GM12878 (cell line): Measurements from ENCODE around the gene CDC45. TPM values are rescaled to one million over a fixed set of nuclear protein-coding genes. Genes with fewer than 3 reads are reported as not detected.

Source experiments
- ATAC-seq: fragments of 200-7000 bp; cut with Tn5 transposase; 3 replicates; pipeline ENCODE4 v1.9.1; 2020; ENCODE audit warnings: mild to moderate bottlenecking, moderate library complexity
- BruUV-seq: library from RNA; stranded (reverse); fragments of 400-500 nt; replicated peaks from 2 replicates; lab custom pipeline; 2021; lab: Mats Ljungman, UMichigan
- CTCF ChIA-PET: fragments of 300-600 bp; sonication (Branson Sonifier 250); formaldehyde crosslinking; extraction: SDS; loops from one replicate; lab custom pipeline; 2021; ENCODE audit warnings: inconsistent platforms; lab: Yijun Ruan, JAX
- POLR2A ChIA-PET: fragments of 350-600 bp; formaldehyde crosslinking; extraction: SDS; loops from one replicate; lab custom pipeline; 2021; ENCODE audit warnings: inconsistent platforms; lab: Charles Lee
- RAD21 ChIA-PET: fragments of 300-600 bp; sonication (Branson Sonifier 250); formaldehyde crosslinking; loops from one replicate; lab custom pipeline; 2023; ENCODE audit warnings: antibody characterized with exemption; ENCODE audit not compliant: unreplicated experiment; lab: Charles Lee
- SMC1A ChIA-PET: fragments of 300-600 bp; sonication (Branson Sonifier 250); formaldehyde crosslinking; loops from one replicate; lab custom pipeline; 2023; ENCODE audit not compliant: unreplicated experiment, uncharacterized antibody; lab: Charles Lee
- DNase-seq: peaks from one replicate; pipeline ENCODE4 v3.0.0-alpha.2; 2011; ENCODE audit warnings: low read depth, low spot score
- FAIRE-seq: peaks from 3 replicates; lab custom pipeline; 2011; peaks lifted over from hg19 to GRCh38; lab: Jason Lieb, UNC
- H2AFZ ChIP-seq: 2 replicates; pipeline ENCODE4 v1.6.0; 2011; ENCODE audit warnings: low read depth, low read length, control low read depth; ENCODE audit not compliant: control insufficient read depth
- H3K27ac ChIP-seq: 2 replicates; pipeline ENCODE4 v1.5.1; 2011; ENCODE audit warnings: control low read depth; ENCODE audit not compliant: control insufficient read depth, insufficient read depth
- H3K27me3 ChIP-seq, 2 experiments: replicated peaks in 1 of 2; 2 replicates each; pipeline versions ENCODE4 v1.6.0 to v1.6.1; 2011; ENCODE audit warnings: low read length in 1 of 2; ENCODE audit not compliant: control insufficient read depth in 2 of 2, insufficient read depth in 2 of 2
- H3K36me3 ChIP-seq, 2 experiments: 2 replicates each; pipeline ENCODE4 v1.5.1; 2011; ENCODE audit warnings: low read length in 1 of 2; ENCODE audit not compliant: control insufficient read depth in 2 of 2, insufficient read depth in 2 of 2
- H3K4me1 ChIP-seq: 2 replicates; pipeline ENCODE4 v1.6.1; 2011; ENCODE audit warnings: mild to moderate bottlenecking, low read length, moderate library complexity, mixed read lengths; ENCODE audit not compliant: control insufficient read depth, insufficient read depth
- H3K4me2 ChIP-seq: 2 replicates; pipeline ENCODE4 v1.6.0; 2011; ENCODE audit warnings: control low read depth; ENCODE audit not compliant: control insufficient read depth, insufficient read depth
- H3K4me3 ChIP-seq: fragments of 200-600 bp; sonication (generic); 2 replicates; pipeline ENCODE4 v1.5.1; 2016
- H3K79me2 ChIP-seq: 2 replicates; pipeline ENCODE4 v1.6.0; 2011; ENCODE audit warnings: low read length; ENCODE audit not compliant: control insufficient read depth, insufficient read depth
- H3K9ac ChIP-seq: 2 replicates; pipeline ENCODE4 v1.8.0; 2011; ENCODE audit warnings: low read length, control low read depth, mixed read lengths; ENCODE audit not compliant: control insufficient read depth, insufficient read depth
- H3K9me3 ChIP-seq: replicated peaks from 3 replicates; pipeline ENCODE4 v1.5.1; 2011; ENCODE audit warnings: mild to moderate bottlenecking, low read length; ENCODE audit not compliant: control insufficient read depth, insufficient read depth
- H4K20me1 ChIP-seq: 2 replicates; pipeline ENCODE4 v1.6.0; 2011; ENCODE audit not compliant: control insufficient read depth, insufficient read depth
- BRCA1 ChIP-seq: IDR thresholded peaks from 2 replicates; pipeline ENCODE4 v1.6.1; 2011; ENCODE audit warnings: low read depth, low read length, improper control_type of control experiment
- CREB1 ChIP-seq: IDR thresholded peaks from 2 replicates; pipeline ENCODE4 v1.6.1; 2012; ENCODE audit warnings: low read depth, mild to moderate bottlenecking, inconsistent platforms
- IKZF2 ChIP-seq, 2 experiments: fragments of 450-650 bp; IDR thresholded peaks; 2 replicates each; pipeline ENCODE4 v1.6.1; 2017; ENCODE audit warnings: mild to moderate bottlenecking in 2 of 2, moderate library complexity in 2 of 2
- MEF2A ChIP-seq: IDR thresholded peaks from 2 replicates; pipeline ENCODE4 v1.6.1; 2011; ENCODE audit warnings: low read depth, mild to moderate bottlenecking, low read length, moderate library complexity; ENCODE audit not compliant: insufficient read depth
- NRF1 ChIP-seq: conservative IDR thresholded peaks from 2 replicates; pipeline ENCODE4 v1.6.1; 2011; ENCODE audit warnings: mild to moderate bottlenecking, low read depth, low read length, improper control_type of control experiment
- PML ChIP-seq: IDR thresholded peaks from 2 replicates; pipeline ENCODE4 v1.6.1; 2012; ENCODE audit warnings: low read length, inconsistent platforms
- POU2F2 ChIP-seq: IDR thresholded peaks from 3 replicates; pipeline ENCODE4 v1.6.1; 2011; ENCODE audit warnings: low read depth, mild to moderate bottlenecking, low read length, borderline replicate concordance
- WGBS: methylation state at CpG from one replicate; pipeline ENCODE4 v1.1.6; 2016; ENCODE audit warnings: low lambda C conversion rate; ENCODE audit not compliant: insufficient replicate concordance, insufficient coverage; ENCODE audit errors: missing lambda C conversion rate; 5-methylcytosine and 5-hydroxymethylcytosine counted together
- in situ Hi-C: fragments of 300-500 bp; cut with MboI; formaldehyde crosslinking; loops from 9 replicates; pipeline ENCODE4 v1.14.3; 2018; ENCODE audit warnings: mixed read lengths
- intact Hi-C: fragments of 100-400 bp; cut with micrococcal nuclease; formaldehyde crosslinking; loops from one replicate; pipeline ENCODE4 v1.14.2; 2022; ENCODE audit not compliant: unreplicated experiment
- polyA plus RNA-seq, 11 experiments: library from polyadenylated mRNA; depleted of rRNA in 4 of 11; unstranded in 6 of 11; stranded (reverse) in 5 of 11; fragments of >200 nt; fragmentation: Nextera tagmentation in 4 of 11; fragmentation: Illumina TruSeq in 1 of 11; extraction: Ambion mirVana in 4 of 11; extraction: Trizol in 1 of 11; gene quantifications; 1 replicate in 1 of 11; 2 replicates in 10 of 11; pipeline versions ENCODE4 v1.2.1 to v1.2.3, GENCODE V29; 2011 to 2016; ENCODE audit warnings: inconsistent platforms in 2 of 11, missing spikeins in 2 of 11, low read depth in 1 of 11
- total RNA-seq, 4 experiments: library from RNA; depleted of rRNA in 3 of 4; stranded (reverse); fragments of >200 nt in 3 of 4; fragmentation: Illumina TruSeq in 1 of 4; extraction: Trizol in 1 of 4; gene quantifications; 2 replicates each; pipeline versions ENCODE4 v1.2.1 to v1.2.3, GENCODE V29; 2013 to 2021
- TF ChIP-seq, protein P1 (sequence below): IDR thresholded peaks from 2 replicates; pipeline ENCODE4 v1.6.1; 2012; ENCODE audit warnings: low read depth, low read length, improper control_type of control experiment

CDC45 gene
- total and polyA plus RNA-seq, 10 of the 15 experiments (the other 5 are each of a cell fraction or from before 2014, with no cell fraction given) = 40.8 to 88.5 (median 54.2) TPM

DNA sequence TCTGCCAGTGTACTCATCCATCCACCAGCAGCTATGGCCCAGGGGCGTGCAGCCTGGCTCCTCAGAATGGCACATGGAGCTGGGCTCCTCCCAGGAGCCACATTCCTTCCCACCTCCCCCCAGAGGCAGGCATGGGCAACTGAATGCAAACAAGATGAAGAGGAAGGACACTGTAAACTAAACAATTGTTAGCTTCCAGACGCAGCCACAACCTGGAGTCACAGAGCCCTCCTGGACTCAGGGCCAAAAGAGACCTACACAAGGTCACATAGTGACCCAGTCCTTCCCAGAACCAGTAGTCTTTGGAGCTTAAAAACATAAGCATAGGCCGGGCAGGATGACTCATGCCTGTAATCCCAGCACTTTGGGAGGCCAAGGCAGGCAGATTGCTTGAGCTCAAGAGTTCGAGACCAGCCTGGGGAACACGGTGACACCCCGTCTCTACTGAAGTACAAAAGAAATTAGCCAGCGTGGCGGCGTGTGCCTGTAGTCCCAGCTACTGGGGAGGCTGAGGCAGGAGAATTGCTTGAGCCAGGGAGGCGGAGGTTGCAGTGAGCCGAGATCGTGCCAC is 75.2 kb downstream of the CDC45 start:
- TF ChIP-seq POU2F2 (no peak), NRF1 (no peak), IKZF2 (IDR thresholded peaks at IDR 0.05) (no peak), CREB1 (no peak), BRCA1 (no peak), MEF2A (no peak), PML (no peak)
- TF ChIP-seq, protein P1, sequence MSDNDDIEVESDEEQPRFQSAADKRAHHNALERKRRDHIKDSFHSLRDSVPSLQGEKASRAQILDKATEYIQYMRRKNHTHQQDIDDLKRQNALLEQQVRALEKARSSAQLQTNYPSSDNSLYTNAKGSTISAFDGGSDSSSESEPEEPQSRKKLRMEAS = no peak
- H3K27me3 ChIP-seq = no peaks in the 10 kb centered on the region; a peak in 1 of 4 replicates
- H3K9ac ChIP-seq = no peak overlapping the region
- ATAC-seq = no peak
- no peaks in the 10 kb centered on the region for H4K20me1 ChIP-seq
- in situ Hi-C loops (no loop called here), intact Hi-C loops (no loop called here)
- H3K27ac ChIP-seq = no peak overlapping the region
- no TSS peak for BruUV-seq
- H3K36me3 ChIP-seq = no peaks in the 10 kb centered on the region
- H3K4me3 ChIP-seq = no peak overlapping the region
- no peaks in the 10 kb centered on the region; the same call in 2 of the 3 replicates for H3K9me3 ChIP-seq
- no peak for FAIRE-seq
- H3K79me2 ChIP-seq = no peaks in the 10 kb centered on the region
- 44% methylated on average over 12 of the region's 12 CpGs for WGBS
- DNase-seq = no peak
- H3K4me2 ChIP-seq = no peak overlapping the region
- SMC1A ChIA-PET = no interaction called here
- POLR2A ChIA-PET = no interaction called here
- CTCF ChIA-PET = interaction anchor here (0.5 to 1.1 kb wide), 2 partner anchors 14 to 1872 kb away, joined by 3 read pairs; no protein-coding TSS in a partner anchor
- RAD21 ChIA-PET = interaction anchor here (1.2 kb wide), 1 partner anchor 75 kb away, joined by 4 read pairs; no protein-coding TSS in a partner anchor
- H3K4me1 ChIP-seq = no peaks in the 10 kb centered on the region
- no peak overlapping the region for H2AFZ ChIP-seq
